GM21367 (cell line): ENCODE data around the gene FKBP14.

Experiments used
- ATAC-seq: cut with Tn5 transposase; IDR thresholded peaks from one replicate; pipeline ENCODE4 v1.9.1; 2021; ENCODE audit not compliant: unreplicated experiment

The FKBP14 gene

DNA sequence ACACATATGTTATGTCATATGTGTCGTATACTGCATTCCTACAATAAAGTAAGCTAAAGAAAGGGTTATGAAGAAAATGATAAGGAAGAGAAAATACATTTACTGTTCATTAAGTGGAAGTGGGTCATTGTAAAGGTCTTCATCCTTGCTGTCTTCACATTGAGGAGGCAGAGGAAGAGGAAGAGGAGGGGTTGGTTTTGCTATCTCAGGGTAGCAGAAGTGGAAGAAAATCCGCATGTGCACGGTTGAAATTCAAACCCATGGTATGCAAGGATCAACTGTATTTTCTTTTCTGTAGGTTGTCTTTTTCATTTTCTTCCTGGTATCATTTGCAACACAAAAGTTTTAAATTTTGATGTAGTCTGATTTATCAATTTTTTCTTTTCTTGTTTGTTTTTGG, 8.0 kb upstream of the FKBP14 start:
- ATAC-seq, result no peak

DNA sequence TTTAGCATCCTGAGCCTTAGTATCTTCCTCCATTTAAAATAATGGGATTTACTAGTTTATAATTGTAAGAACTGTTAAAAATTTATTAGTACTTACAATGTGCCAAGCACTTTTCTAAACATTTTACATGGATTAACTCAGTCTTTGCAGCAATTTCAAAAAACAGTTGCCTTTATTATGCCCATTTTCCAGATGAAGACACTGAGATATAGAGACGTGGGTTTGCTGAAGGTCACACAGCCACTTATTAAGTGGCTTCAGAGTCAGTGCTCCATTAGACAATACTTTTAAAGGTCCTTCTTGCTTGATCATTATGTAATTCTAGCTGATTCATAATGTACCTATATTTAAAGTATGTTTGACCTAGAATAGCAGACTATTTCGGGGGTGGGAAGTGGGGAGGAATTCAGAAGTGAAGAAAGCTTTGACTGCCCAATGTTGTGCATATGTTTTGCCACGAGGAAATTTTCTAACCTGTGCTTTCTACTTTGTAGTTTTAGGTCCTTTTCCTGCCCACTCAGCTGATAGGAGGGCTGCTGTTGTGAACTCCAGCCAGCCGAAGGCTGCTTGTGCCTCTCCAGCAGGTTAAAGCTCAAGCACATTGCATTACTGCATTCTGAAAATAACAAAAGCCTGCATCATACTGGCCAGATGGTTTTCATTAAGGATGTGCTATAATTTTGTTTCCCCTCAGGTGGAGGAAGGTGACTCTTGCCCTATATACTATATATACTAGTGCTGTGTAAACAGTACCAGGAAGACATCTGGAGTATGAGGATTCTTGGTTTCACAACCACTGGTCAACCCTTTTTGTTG, 6.0 kb upstream of the FKBP14 start:
- no peak for ATAC-seq

DNA sequence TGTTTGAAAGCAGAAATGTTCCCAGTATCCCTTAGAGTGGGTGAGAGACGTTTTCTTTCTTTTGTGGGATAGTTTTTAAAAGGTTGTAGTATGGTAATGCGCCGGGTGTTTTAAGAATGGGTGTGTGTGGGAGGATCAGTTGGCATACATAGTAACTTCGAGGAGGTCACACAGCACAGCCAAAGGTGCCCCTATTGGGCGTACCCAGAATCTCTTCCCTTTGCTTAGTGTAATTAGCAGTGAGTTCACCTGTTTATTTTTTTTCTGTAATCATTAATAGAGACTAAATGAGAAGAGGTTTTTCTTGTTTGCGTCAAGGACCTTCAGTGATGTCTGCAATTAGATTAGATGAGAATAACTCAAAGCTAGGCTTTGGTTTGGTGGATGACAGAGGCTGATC, 3.2 kb upstream of the FKBP14 start:
- no peak for ATAC-seq

DNA sequence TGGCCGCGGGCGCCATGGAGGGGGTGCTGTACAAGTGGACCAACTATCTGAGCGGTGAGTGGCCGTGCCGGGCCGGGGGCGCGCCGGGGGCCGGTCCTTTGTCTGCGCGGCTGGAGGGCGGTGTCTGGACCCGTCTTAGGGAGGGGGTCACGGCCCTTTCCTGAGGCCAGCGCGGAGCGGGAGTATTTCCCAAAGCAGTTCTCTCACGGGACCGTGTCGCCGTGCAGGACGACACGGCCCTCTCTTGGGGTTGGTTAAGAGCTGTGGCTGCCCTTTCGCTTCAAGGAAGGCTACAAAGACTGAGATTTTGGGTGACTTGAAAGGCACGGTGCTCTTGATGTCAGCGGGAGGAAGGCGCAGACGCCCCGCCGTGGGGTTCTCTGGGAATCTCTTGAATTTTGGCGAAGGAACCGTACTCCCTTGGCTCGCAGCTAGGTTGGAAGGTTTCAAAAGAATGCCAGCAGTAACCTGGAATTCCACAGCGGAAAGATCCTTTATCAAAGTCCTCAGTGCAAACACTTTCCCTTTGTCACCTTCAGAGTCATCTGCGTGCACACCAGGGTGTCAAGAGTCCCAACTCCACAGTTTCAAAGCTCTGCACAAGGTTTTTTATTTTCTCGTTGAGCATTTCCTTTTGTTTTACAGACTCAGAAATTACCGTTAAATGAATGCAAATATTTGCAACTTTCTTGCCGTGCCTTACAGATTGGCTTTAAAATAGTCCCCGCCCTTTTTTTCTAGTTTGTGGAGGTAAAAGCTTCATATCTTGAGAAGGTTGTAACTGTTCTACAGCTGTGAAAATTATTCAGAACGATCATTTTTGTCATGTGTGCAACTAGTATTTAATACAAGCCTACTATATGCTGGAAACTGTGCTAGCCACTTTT, 2.5 kb upstream of the FKBP14 start:
- ATAC-seq, result peak; percentile 11

DNA sequence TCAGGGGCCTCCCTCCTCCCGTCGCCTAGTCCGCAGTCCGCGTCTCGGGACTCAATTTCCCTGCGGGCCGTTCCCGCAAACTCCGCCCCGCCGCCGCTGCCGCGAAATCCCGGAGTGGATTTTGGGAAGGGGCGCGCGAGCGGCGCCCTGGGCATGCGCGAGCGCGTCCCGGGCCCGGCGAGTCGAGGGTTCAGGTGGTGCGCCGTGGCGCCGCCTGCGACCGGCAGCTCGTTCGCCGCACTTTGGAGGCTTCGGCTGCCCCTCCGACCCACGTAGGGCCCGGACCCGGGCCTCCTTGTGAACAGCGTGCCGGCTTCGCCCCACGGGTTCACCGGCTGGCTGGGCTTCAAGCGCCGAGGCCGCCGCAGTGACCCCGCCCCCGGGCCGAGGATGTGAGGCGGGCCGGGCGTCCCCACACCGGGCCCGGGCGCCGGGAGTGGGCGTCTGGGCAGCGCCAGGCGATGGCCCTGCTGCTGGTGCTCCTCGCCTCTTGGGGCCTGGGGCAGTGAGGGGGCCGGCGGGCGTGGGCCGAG, 1.8 kb upstream of the FKBP14 start, which contains the start of gene PLEKHA8:
PLEKHA8 (plus strand) TSS at position 197 of the 533 bp plus-strand sequence. CDS start 351 bp downstream, outside the sequence.
- ATAC-seq, result peak; percentile 43

DNA sequence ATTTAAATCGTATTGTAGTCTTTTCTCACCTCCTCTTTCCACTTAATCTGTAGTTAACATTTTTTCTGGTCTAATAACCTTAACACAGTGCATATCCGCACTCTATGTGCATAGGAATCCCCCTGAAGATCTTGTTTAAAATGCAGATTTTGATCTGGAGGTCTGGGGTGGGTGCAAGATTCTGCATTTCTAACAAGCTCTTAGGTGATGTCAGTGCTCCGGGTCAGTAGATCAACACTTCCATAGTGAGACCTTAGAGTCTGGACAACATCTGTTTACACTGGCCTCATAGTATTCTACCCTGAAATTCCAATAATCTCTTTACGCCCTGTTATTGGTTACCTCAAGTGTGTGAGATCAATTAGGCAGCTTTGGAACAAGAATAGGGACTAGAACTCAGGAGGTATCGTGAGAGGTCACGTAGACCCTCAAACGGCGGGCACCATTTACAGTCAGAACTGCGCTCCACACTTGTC, 1.3 kb upstream of the FKBP14 start:
- ATAC-seq, result peak; percentile 0

DNA sequence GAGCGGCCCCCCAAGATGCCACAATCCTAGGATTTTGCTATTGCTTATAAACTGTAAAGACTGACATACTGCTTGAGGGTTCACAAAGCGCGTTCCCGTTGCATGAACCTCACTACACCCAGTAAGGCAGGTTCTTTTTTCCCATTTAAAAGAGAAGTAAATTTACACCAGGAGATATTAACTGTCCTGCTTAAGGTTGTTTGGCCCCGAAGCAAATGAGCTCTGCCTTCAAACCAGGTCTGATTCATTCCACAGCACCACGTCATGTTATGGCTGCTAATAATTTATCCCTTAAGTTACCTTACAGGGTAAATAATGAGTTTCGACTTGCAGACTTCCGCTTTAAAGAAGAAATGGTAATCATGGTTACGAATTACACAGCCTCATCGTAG, 559 bp upstream of the FKBP14 start:
- no peak for ATAC-seq

DNA sequence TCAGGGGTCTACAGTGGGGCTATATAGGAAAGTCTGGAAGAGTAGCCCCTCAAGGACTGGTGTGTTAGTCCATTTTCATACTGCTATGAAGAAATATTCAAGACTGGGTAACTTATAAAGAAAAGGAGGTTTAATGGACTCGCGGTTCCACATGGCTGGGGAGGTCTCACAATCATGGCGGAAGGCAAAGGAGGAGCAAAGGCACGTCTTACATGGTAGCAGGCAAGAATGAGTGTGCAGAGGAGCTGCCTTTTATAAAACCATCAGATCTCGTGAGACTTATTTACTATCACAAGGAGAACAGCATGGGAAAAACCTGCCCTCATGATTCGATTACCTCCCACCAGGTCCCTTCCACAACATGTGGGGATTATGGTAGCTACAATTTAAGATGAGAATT, 3.0 kb downstream of the FKBP14 start:
- no peak for ATAC-seq

DNA sequence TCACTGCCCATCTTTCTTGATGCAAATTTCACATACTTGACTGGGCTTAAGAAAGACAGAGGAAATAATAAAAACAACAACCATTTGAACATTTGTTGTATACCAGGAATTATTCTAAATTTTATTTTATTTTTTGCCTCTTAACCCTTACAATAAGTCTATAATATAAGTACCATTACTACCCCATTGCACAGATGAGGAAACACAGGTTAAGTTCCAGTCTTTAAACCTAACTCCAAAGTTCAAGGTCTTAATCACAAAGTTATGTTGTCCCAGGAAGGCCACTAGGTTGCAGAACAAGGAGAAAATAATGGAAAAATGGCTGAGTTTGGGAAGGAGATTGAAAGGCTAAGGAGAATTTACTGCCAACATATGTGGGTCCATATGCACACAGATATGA, 3.5 kb downstream of the FKBP14 start:
- no peak for ATAC-seq

DNA sequence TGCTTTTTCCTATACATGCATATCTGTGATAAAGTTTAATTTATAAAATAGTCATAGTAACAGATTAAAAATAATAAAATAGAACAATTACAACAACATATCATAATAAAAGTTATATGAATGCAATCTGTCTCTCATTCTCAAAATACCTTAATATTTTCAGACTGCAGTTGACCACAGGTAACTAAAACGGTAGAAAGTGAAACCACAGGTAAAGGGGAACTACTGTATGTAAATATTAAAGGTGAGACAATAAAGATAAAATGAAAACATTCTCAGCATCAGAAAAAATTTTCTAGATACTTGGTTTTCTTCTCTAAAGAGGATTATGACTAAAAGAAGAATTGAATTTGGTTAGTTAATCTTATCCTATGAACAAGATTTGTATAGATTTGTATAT, 6.0 kb downstream of the FKBP14 start:
- ATAC-seq, result no peak

DNA sequence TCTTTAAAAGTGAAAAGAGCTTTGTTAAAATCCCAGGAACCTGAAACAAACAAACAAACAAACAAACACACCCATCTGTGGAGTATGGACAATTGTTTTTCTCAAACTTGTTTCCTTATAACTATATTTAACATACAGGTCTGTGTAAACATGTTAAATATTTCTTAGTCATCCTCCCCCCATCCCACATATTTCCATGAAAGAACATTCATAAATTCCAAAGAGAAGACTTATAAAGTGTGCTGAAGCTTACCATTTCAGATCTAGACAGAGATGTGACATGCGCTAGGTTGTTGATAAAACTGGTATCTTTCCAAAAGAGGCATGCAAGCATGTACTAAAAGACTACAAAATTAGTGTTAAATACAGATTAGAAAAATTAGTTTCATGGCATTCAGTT, 6.5 kb downstream of the FKBP14 start:
- no peak for ATAC-seq

DNA sequence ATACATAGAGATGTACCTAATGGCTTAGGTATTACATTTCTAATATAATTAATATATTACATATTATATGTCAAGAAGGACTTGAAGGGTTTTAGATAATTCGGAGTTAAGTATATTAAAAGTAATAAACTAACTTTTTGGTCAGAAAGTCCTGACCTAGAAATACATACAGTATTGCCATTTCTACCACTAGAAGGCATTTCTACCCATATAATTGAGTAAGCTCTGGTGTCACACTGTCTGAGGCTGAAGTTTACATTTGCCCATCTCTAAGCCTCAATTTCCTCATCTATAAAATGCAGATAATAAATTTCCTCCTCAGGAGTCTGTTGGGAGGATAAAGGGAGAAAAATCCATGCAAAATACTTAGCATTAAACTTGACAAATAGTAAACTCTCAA, 7.1 kb downstream of the FKBP14 start:
- no peak for ATAC-seq

DNA sequence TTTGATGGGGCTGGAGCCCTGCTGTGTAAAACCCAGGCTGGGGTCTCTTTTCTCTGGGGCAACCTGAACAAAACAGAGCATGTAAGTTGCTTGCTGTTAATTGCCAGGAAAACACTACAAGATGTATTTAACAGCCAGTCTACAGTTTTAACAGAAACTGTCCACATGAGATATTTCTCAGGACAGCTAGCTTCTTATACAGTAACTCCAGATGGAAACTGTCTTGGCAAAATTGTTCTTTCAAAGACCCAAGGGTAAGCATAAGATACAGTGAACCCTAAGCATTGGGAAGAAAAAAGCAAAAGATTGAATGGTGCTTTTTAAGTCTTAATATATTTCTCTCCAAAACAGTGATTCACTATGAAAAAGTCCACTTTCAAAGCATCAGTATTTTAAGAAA, 8.1 kb downstream of the FKBP14 start:
- no peak for ATAC-seq

DNA sequence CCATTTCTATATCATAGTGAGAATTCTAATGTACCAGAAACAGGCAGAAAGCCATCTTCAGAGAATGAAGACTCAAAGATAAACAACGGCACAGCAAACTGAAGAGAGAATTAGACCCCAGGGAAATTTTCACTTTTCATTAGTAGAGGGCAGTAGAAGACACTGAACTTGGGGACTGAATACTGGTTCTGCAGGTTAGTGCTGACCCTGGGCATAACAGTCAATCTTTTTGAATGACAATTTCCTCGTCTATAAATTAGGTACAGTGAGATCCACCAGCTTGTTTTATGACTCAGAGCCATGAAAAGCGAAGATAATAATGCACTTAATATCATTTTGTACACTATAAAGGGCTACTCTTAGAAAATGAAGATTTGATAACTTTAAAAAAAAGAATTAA, 13.7 kb downstream of the FKBP14 start:
- ATAC-seq, result no peak

DNA sequence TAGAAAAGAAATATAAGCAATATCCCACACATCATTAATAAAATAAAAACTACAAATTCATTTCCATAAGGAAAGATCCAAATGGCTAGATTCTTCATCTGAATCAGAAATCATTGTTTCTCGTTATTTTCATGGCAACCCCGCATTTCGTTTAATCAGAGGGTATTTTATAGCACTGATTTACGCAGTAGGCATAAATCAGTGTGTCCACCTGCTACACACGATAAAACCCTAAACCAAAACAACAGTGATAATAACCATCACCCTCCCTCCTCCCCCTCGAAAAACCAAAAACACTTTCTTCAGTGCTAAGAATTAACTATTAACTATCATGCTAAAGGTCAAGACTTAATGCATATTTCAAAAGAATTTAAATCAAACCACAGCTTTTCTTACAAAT, 16.5 kb downstream of the FKBP14 start:
- no peak for ATAC-seq

DNA sequence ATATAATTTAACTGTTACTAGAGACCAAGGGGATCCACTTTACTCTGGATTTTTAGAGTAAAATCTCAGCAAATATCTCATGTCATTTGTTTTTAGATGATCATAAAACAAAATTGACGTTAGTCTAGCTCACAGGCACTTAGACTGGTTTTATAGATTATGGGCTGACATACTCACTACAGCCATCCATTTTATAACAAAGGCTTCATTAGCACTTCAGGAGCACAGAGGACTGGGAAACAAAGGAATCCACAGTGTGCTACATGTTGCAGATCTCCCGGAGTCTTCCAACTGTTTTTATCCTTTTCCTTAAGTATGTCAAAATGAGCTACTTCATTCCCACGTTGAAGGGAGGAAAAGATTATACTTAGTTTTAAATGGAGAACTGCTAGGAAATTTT, 21.0 kb downstream of the FKBP14 start:
- no peak for ATAC-seq

DNA sequence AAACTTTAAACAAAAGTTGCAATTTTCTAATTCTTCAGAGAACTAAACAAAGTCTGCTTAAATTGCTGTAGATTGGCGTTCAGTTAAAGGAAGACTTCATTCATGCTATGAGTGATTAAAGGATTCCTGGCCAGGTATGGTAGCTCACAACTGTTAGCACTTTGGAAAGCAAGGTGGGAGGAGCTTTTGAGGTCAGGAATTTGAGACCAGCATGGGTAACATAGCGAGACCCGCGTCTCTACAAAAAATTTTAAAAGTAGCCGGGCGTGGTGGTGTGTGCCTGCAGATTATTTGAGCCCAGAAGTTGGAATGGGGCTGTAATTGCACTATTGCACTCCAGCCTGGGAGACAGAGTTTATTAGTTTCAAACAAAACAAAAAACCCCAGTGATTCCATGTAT, 23.4 kb downstream of the FKBP14 start:
- no peak for ATAC-seq

DNA sequence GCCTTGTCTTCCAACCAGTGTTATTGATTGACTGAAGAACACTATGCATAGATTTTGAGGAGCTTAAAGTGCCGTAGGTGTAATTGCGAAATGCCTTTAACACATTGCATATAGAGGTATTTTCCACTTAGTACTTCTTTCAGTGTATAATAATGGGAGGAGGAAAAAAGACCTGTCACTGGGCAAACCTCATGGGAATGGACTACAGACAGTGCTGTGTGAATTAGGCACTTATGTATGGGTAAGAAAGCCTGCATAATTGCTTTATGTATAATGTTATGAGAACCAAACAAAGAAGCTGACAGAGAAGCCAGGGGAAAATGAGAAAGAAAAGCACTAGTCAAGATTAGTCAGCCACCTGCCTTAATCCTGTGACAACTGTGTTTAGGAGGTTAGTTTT, 24.5 kb downstream of the FKBP14 start:
- no peak for ATAC-seq

DNA sequence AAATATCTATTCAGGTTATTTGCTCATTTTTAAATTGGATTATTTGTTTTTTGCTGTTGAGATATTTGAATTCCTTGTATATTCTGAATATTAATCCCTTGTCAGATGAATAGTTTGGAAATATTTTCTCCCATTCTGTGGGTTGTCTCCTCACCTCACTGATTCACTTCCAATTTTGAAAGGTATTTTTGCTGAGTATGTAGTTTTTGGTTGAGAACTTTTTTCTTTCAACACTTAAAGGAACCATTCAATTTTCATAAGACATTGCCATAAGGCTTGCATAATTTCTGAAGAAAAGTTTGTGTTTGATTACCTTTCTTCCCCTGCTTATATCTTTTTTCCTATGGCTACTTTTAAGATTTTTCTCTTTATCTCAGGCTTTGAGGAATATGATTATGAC, 28.0 kb downstream of the FKBP14 start:
- no peak for ATAC-seq

DNA sequence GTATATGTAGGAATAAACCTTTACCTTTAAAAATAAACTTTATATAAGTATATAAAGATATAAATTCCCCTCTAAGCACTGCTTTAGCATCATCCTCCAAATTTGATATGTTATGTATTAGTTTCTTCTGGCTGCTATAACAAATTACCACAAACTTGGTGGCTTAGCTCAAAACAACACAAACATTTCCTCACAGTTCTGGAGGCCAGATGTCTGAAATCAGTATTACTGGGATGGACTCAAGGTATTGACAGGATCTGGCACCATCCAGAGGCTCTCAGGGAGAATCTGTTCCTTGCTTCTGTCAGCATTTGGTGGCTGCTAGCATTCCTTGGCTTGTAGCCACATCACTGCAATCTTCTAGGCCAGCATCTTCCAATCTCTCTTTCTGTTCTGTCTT, 30.2 kb downstream of the FKBP14 start:
- ATAC-seq, result no peak

DNA sequence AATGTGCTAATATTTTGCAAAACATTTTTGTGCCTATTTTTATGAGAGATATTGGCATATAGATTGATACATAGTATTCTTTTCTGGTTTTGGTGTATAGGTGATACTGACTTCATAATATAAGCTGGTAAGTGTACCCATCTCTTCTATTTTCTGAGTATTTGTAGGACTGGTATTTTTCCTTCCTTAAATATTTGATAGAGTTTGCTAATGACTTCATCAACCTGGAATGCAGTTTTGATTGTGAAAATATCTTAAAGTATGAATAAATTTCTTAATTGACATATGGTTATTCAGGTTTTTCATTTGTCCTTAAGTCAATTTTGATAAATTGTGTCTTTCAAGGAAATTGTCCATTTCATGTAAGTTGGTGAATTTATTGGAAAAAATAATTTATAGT, 30.9 kb downstream of the FKBP14 start:
- ATAC-seq, result no peak

DNA sequence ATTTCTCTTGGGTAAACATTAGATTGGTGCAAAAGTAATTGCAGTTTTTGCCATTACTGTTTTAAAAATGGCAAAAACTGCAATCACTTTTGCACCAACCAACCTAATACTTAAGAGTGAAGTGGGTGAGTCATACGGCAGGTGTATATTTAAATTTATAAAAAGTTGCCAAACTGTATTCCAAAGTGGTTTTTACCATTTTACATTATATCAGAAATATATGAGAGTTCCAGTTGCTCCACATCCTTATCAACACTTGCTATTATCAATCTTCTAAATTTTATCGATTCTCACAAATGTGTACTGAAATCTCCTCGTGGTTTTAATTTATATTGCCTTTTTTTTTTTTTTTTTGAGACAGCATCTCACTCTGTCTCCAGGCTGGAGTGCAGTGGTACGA, 33.4 kb downstream of the FKBP14 start:
- ATAC-seq, result no peak
